WTC11 (cell line): ENCODE data around the gene GZF1.

Source experiments
- JUN ChIP-seq: sonication (generic); formaldehyde crosslinking; IDR thresholded peaks from 2 replicates; pipeline ENCODE4 v1.8.0; 2023; ENCODE audit warnings: mild to moderate bottlenecking, missing genetic modification reagents
- SP1 ChIP-seq: sonication (generic); formaldehyde crosslinking; conservative IDR thresholded peaks from 2 replicates; pipeline ENCODE4 v1.8.1; 2022; ENCODE audit warnings: missing genetic modification reagents
- ZBTB21 ChIP-seq: sonication (generic); formaldehyde crosslinking; IDR thresholded peaks from 2 replicates; pipeline ENCODE4 v1.8.1; 2023; ENCODE audit warnings: mild to moderate bottlenecking, missing genetic modification reagents, borderline replicate concordance
- ZNF317 ChIP-seq: sonication (generic); formaldehyde crosslinking; IDR thresholded peaks from 2 replicates; pipeline ENCODE4 v1.8.1; 2023; ENCODE audit warnings: low read depth, mild to moderate bottlenecking, moderate library complexity, missing genetic modification reagents, borderline replicate concordance
- TF ChIP-seq, protein P1 (sequence below): fragments of 200-600 bp; IDR thresholded peaks from 2 replicates; pipeline ENCODE4 v1.8.0; 2022; ENCODE audit warnings: antibody characterized with exemption

- no peak for TF ChIP-seq SP1
- TF ChIP-seq, protein P1, sequence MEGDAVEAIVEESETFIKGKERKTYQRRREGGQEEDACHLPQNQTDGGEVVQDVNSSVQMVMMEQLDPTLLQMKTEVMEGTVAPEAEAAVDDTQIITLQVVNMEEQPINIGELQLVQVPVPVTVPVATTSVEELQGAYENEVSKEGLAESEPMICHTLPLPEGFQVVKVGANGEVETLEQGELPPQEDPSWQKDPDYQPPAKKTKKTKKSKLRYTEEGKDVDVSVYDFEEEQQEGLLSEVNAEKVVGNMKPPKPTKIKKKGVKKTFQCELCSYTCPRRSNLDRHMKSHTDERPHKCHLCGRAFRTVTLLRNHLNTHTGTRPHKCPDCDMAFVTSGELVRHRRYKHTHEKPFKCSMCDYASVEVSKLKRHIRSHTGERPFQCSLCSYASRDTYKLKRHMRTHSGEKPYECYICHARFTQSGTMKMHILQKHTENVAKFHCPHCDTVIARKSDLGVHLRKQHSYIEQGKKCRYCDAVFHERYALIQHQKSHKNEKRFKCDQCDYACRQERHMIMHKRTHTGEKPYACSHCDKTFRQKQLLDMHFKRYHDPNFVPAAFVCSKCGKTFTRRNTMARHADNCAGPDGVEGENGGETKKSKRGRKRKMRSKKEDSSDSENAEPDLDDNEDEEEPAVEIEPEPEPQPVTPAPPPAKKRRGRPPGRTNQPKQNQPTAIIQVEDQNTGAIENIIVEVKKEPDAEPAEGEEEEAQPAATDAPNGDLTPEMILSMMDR: no peak
- no peak for TF ChIP-seq ZBTB21 (CRISPR knock-in tag)
- TF ChIP-seq JUN (CRISPR knock-in tag): no peak
- TF ChIP-seq ZNF317 (CRISPR knock-in tag): no peak
These were observed 26.5 kb upstream of the GZF1 start for GRCh38 chr20:23335521-23335920.
